H7 (cell line): ENCODE measurements around the gene BCL2L14. TPM values are rescaled to one million over a fixed set of nuclear protein-coding genes. Genes with fewer than 3 reads are reported as not detected.
"Not testable (repeated sequence)": the region's sequence is repeated elsewhere in the genome, so short reads cannot be mapped to it uniquely, and the experiment has no call there.

ENCODE experiments used
- DNase-seq: peaks from one replicate; pipeline ENCODE4 v3.0.0; 2012
- H3K27me3 ChIP-seq: 2 replicates; pipeline ENCODE4 v1.6.0; 2011; ENCODE audit warnings: mild to moderate bottlenecking, low read length; ENCODE audit not compliant: control insufficient read depth, insufficient read depth
- H3K36me3 ChIP-seq: replicated peaks from 2 replicates; pipeline ENCODE4 v1.5.1; 2011; ENCODE audit warnings: low read length; ENCODE audit not compliant: control insufficient read depth, insufficient read depth
- H3K4me3 ChIP-seq: 2 replicates; pipeline ENCODE4 v1.5.1; 2011; ENCODE audit warnings: low read depth, mild to moderate bottlenecking, control low read depth, low read length, moderate library complexity; ENCODE audit not compliant: insufficient read depth
- total RNA-seq: library from RNA; depleted of rRNA; stranded (reverse); fragments of >200 nt; shearing (Covaris generic); gene quantifications from 2 replicates; pipeline ENCODE4 v1.2.3, GENCODE V29; 2014

BCL2L14 gene
- total RNA-seq, 1 experiment from 2014 or later, result 1.9 TPM

DNA sequence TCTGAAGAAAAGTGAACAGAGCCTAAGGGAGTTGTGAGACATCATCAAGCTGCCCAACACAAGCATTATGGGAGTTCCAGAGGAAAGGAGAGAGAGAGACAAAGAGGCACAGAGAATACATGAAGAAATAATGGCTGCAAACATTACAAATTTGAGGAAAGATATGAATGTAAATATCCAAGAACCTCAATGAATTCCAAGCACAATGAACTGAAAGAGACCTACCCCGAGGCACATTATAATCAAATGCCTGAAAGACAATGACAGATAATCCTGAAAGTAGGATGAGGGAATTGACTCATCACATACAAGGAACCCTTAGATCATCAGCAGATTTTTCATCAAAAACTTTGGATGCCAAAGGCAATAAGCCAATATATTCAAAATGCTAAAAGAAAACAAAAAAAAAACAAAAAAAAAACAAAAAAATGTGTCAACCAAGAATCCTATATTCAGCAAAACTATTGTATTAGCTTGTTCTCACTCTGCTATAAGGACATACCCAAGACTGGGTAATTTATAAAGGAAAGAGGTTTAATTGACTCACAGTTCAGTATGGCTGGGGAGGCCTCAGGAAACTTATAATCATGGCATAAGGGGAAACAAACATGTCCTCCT lies 37.8 kb downstream of the BCL2L14 start:
- no peaks in the 10 kb centered on the region for H3K27me3 ChIP-seq
- no peak for DNase-seq
- no peaks in the 10 kb centered on the region for H3K36me3 ChIP-seq
- no peak overlapping the region for H3K4me3 ChIP-seq

DNA sequence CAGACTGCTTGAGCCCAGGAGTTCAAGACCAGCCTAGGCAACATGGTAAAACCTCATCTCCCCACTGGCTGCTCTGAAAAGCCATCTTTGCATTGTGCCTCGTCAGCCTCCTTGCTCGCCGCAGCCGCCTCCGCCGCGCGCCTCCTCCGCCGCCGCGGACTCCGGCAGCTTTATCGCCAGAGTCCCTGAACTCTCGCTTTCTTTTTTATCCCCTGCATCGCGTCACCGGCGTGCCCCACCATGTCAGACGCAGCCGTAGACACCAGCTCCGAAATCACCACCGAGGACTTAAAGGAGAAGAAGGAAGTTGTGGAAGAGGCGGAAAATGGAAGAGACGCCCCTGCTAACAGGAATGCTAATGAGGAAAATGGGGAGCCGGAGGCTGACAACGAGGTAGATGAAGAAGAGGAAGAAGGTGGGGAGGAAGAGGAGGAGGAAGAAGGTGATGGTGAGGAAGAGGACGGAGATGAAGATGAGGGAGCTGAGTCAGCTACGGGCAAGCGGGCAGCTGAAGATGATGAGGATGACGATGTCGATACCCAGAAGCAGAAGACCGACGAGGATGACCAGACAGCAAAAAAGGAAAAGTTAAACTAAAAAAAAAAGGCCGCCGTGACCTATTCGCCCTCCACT lies 40.3 kb downstream of the BCL2L14 start:
- H3K36me3 ChIP-seq, result not testable (repeated sequence)

DNA sequence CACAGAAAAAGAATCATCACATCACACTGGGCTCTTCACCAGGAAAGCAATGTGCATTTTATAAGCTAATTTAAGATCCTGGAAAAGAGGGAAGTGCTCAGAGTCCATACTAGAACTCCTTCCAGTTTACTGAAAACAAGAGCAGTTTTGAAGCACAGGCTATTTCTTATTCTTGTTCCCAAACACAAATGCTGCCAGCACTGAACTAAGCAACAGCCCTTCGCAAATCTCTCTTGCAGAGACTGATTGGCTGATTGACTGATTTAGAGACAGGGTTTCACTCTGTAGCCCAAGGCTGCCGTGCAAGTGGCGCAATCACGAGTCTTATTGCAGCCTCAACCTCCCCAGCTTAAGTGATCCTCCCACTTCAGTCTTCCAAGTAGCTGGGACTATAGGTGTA lies 44.8 kb downstream of the BCL2L14 start:
- Histone ChIP-seq H3K36me3 (peaks cover 1% of the 10 kb centered on the region; the same call in 1 of the 2 replicates), H3K27me3 (no peaks in the 10 kb centered on the region), H3K4me3 (no peak overlapping the region)
- DNase-seq, result no peak

More for the DNA sequence above, 40.3 kb downstream of the BCL2L14 start:
- not testable (repeated sequence) for H3K4me3 ChIP-seq, H3K27me3 ChIP-seq, DNase-seq

DNA sequence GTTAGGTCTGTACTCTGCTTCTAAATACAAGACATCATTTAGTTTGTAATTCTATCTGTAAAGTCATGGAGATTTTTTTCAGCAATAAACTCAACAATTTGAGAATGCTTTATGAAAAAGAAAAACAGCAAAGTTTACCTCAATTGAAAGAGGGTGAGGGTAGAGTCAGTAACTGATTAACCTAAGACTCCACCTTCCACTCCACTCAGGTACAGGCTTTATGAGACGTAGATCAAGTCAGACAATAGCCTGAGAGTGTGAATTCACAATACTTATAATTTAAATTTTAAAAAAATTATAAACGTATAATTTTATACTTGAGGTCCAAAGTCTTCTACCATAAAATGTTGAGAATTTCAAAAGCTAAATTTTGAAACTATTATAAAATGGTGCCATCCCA lies 45.9 kb downstream of the BCL2L14 start:
- Histone ChIP-seq H3K27me3 (no peaks in the 10 kb centered on the region), H3K4me3 (no peak overlapping the region), H3K36me3 (peaks cover 1% of the 10 kb centered on the region; the same call in 1 of the 2 replicates)
- DNase-seq, result no peak

DNA sequence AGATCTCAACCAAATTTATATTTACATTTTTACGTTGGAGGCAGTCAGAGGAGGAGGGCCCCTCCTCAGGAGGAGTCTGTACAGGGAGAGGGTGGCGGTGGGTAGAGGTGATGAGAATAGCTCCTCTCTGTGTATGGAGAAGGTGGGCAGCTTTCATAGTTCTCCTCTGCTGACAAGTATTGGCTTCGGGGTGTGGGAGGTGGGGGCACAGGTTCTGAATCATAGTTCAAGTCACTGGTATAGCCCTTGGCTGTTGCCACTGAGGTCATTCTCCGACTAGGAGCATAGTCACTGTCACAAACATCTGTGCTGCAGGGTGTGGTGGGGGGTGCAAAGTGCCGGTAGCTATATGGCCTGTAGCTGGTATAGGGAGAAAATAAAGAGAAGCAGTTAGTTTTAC lies 50.3 kb downstream of the BCL2L14 start:
- peaks cover 7% of the 10 kb centered on the region for H3K36me3 ChIP-seq
- DNase-seq, result no peak
- no peaks in the 10 kb centered on the region for H3K27me3 ChIP-seq
- no peak overlapping the region for H3K4me3 ChIP-seq

DNA sequence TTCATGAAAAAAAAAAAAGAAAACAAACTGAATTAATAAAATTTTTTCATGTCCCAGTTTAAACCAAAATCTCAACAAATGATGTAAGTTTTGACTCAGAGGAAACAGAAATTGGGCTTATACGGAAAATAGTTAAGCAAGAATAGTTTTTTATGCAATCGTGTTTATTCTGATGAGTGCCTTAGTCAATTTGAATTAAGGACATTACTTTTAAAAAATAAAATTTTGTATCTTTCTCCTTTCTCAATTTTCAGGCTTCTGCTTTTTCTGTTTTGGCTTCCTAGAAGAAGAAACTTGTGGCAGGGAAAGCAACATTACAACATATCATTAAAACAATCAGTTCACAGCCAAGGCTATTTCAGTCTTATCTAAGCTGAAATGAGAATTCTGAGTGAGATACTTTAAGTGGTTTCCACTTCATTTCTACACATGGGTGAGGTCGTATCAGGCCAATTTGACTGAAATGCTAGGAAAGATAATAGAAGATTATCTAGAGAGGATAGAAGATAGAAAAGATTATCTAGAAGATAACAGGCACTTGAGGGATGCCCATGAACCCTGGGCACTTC lies 52.4 kb downstream of the BCL2L14 start:
- Histone ChIP-seq H3K36me3 (peaks cover 8% of the 10 kb centered on the region), H3K27me3 (no peaks in the 10 kb centered on the region), H3K4me3 (no peak overlapping the region)
- no peak for DNase-seq

DNA sequence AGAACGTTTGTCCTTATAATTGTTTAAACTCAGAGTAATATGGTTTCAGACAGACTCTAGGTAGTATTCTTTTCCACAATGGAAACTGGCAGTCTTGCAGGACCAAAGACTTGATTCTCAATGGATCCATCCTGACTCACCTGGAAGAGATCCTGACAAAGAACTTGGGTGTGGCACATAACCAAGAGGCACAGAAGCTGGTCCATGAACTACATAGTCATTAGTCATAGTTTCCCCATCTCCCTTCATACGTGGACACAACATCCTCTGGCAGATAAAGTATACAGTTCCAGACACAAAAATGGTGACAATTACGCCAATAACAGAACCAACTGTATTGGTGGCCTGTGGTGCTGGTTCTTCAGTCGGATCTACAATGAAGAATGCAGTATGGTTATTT lies 55.8 kb downstream of the BCL2L14 start:
- peaks cover 8% of the 10 kb centered on the region for H3K36me3 ChIP-seq
- no peak for DNase-seq
- H3K27me3 ChIP-seq, result no peaks in the 10 kb centered on the region
- H3K4me3 ChIP-seq, result no peak overlapping the region

DNA sequence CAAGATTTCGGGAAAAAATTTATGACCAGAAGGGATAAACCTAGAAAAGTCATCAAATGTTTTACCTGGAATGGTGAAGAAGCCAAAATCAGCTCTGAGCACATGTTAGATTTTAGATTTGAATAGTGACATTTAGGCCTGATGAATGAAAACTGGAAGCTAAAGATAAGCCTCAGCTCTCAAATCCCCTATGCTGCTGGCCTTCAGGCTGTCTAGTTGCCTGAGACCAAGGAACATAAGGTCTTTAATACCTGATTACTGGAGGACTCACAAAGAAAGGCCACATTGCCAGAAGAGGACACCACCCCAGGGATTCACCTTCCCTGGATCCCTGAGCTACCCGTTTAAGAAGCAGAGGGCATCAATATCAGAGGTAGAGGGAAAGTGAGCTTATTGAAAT lies 56.6 kb downstream of the BCL2L14 start:
- H3K27me3 ChIP-seq, result no peaks in the 10 kb centered on the region
- H3K36me3 ChIP-seq, result peaks cover 8% of the 10 kb centered on the region
- H3K4me3 ChIP-seq, result no peak overlapping the region
- DNase-seq, result no peak

DNA sequence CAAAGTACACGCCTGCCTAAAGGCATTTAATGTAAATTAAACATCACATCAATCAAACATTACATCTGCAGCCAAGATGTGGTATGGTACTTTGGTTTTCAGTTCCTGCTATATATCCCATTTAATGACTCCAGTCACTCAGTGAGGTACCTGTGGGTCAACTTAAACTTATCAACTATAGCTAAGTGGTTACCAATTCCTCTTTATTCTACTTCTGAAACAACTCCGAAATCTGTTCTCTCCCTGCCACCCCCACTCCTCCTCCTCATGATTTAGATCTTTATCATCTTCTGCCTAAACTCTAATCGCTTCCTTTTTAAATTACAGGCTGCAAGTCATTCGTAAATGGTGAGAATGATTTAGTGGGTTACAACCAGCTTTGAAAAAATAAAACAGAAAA lies 57.9 kb downstream of the BCL2L14 start:
- no peak overlapping the region for H3K4me3 ChIP-seq
- H3K36me3 ChIP-seq, result peaks cover 6% of the 10 kb centered on the region
- H3K27me3 ChIP-seq, result no peaks in the 10 kb centered on the region
- no peak for DNase-seq

DNA sequence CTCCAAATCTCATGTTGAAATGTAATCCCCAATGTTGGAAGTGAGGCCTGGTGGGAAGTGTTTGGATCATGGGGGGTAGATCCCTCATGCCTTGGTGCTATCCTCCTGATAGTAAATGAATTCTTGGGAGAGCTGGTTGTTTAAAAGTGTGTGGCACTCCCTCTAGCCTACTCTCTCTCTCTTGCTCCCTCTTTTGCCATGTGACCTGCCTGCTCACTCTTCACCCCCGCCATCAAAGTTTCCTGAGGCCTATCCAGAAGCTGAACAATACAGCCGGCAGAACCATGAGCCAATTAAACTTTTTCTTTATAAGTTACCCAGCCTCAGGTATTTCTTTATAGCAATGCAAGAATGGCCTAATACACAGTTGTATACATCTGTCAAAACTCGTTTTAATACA lies 62.5 kb downstream of the BCL2L14 start:
- Histone ChIP-seq H3K36me3 (peaks cover 3% of the 10 kb centered on the region), H3K27me3 (no peaks in the 10 kb centered on the region), H3K4me3 (no peak overlapping the region)
- no peak for DNase-seq

DNA sequence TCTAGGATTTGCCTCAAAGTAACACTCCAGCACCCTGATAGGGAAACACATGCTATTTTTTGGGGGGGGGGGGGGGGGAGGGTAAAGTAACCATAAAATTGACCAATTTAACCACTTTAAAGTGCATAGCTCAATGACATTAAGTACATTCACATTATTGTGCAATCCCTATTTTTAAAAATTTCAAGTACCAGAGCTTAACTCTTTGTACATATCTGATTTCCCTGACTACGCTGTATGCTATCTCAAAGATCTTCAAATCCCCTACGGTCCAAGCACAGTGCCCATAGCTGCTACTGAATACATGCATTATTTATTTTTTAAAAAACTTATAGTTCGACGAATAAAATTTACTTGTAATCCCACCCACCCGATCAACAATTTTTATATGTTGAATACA lies 63.0 kb downstream of the BCL2L14 start:
- no peak overlapping the region for H3K4me3 ChIP-seq
- no peak for DNase-seq
- H3K27me3 ChIP-seq, result no peaks in the 10 kb centered on the region
- H3K36me3 ChIP-seq, result peaks cover 3% of the 10 kb centered on the region

DNA sequence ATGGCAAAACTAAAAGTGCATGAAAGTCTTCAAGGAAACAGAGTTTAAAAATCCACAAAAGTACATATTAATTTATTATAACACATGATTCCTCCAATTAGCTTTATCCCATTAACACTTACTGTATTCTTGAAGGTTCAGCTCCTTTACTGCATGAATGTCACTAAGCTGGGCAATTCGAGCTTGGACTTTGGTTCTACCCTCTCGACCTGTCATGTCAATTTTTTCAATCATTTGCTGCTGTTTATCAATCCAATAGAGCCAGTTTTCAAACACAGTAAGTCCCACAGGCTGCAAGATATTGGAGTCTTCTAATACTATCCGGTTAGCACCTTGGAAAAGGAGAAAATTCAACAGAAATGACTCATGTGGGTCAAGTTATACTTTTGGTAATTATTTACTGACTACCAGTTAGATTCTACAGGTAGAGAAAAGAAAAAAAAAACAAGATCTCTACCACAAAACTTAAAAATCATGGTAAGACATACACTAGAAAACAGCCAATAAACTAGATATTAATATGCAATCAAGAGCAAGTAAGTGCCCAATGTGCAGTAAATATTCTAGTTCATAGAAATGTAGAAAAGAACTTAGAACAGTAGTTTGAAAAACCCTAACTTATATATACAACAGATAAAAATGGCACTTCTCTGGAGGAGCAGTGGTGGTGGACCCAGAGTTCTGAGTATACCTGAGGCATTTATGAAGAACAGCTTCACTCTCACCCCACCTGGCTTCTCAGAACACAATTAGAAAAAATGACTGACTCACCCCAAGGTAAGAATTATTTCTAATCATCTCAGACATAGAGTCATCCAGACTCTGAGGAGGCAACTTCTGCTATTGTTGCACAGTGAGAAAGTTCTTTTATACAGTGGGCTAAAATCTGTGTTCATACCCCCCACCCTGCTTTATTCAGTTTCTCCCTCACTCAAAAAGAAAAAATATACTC lies 67.7 kb downstream of the BCL2L14 start:
- DNase-seq, result no peak
- Histone ChIP-seq H3K4me3 (no peak overlapping the region), H3K36me3 (peaks cover 2% of the 10 kb centered on the region; the same call in 1 of the 2 replicates), H3K27me3 (no peaks in the 10 kb centered on the region)

DNA sequence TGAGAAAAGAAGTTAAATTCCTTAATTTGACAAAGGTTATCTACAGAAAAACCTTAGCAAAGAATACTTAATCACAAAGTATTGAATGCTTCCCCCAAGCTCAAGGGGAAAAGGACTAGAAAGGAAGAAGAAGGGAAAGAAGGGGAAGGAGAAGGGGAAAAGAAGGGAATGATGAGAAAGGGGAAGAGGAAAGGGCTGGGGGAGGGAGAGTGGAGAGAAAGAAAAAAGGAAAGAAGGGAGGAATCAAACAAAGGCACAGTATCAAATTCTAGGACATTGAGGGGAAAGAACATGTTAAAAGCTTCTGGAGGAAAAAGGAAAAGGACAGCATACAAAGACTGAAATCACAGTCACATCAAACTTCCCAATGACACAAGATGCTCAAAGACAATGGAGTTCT lies 70.3 kb downstream of the BCL2L14 start:
- peaks cover 2% of the 10 kb centered on the region; the same call in 1 of the 2 replicates for H3K36me3 ChIP-seq
- no peak for DNase-seq
- no peaks in the 10 kb centered on the region for H3K27me3 ChIP-seq

DNA sequence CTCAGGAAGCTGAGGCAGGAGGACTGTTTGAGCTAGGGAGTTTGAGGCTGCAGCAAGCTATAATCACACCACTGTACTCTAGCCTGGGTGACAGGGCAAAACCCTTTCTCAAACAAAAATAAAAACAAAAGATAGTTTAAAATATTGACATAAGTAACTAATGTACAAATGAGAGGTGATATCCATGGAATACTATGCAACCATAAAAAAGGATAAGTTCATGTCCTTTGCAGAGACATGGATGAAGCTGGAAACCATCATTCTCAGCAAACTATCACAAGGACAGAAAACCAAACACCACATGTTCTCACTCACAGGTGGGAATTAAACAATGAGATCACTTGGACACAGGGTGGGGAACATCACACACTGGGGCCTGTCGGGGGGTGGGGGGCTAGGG lies 73.8 kb downstream of the BCL2L14 start:
- H3K36me3 ChIP-seq, H3K27me3 ChIP-seq, DNase-seq, H3K4me3 ChIP-seq: not testable (repeated sequence)

More for the DNA sequence above, 70.3 kb downstream of the BCL2L14 start:
- H3K4me3 ChIP-seq, result no peak overlapping the region
